ENCODE data around the gene SOX6. TPM values are rescaled to one million over a fixed set of nuclear protein-coding genes. Genes with fewer than 3 reads are reported as not detected.
"Not testable (repeated sequence)": the region's sequence is repeated elsewhere in the genome, so short reads cannot be mapped to it uniquely, and the experiment has no call there.

SOX6 gene
- total RNA-seq, 1 donor from 2014 or later = 16.9 TPM

DNA sequence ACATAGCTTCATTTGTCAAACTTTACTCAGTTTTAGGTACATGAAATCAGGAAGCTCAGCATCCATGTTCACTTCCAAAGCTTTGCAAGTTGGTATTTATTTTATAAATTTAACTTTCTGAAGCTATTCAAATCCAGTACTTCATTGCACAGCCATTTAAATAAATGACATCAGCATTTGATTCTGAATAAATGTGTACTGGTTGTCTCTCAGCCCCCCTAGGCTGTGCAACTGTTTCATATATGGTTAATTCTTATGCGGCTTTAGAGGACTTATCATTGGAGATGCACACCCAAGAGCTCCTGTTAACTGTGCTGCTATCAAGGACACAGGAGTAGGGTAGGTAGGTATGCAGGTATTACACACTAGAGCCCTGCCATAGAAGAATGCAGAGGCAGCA lies 325.1 kb downstream of the SOX6 start:
- ATAC-seq (no peak), DNase-seq (no peak)
- intact Hi-C loops (cut with micrococcal nuclease) = no loop called here

DNA sequence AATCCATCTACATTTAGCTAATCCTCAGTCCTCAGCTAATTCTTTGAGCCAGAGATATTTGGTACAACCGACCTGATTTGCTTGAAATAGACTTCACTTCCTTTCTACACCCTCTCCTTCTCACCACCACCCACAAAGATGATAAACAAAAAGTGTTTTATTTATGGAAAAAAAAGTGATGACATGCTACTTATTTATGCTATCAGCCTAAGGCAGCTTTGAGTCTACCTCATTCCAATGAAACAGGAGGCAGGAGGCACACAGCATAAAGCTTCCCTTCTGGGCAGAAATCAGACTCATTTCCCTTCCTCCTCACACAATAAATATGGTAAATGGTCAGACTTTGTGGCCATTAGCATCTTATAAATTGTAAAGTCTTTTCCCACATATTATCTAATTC lies 325.7 kb downstream of the SOX6 start:
- DNase-seq (no peak), ATAC-seq (no peak)
- intact Hi-C loops (cut with micrococcal nuclease) = no loop called here

DNA sequence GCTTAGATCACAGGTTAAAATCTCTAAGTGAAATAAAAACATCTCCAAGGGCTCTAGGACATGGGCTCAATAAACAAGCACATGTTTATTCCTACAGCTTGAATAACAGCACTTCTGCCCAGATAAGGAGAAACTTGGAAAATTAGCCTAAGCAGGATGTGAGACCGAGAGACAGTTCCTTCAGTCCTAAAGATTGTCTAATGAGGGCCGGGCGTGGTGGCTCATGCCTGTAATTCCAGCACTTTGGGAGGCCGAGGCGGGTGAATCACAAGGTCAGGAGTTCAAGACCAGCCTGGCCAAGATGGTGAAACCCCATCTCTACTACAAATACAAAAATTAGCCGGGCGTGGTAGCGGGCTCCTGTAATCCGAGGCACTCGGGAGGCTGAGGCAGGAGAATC lies 327.2 kb downstream of the SOX6 start:
- intact Hi-C loops (cut with micrococcal nuclease); ATAC-seq; DNase-seq: not testable (repeated sequence)

DNA sequence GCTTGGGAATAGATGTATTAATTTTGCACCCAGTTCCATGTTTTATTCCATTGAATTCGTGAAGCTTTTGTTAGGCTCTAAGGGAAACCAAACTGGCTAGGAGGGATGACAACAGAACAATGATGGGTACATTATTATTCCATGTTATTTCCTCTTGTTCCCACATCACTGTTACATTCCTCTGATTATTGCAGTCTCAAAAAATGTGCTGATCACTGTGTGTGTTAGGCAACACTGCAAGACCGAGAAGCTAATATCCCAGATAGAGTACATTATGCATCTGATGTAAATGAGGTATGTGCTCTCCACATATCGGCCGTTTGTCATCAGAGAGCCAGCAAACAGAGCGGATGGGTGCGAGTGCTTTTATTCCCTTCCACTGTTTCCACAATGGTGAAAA lies 327.9 kb downstream of the SOX6 start:
- intact Hi-C loops (cut with micrococcal nuclease) = no loop called here
- DNase-seq (no peak), ATAC-seq (no peak)

DNA sequence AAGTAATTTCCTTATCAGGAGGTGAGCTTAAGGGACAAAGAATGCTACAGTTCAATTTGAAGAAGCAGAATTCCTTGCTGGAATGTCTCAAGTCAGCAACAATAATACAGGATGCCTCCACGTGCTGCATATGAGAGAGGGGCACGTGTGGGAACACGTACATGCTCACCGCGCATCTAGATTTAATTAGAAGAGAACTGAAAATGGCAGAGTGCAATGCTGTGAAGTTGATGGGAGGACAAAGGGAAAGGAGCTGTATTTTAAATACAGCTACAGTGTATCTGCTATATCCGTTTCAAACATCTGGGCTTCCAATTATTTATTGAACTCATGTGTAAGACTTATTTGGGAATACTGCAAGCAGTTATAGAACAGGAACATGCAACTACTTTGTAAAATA lies 328.7 kb downstream of the SOX6 start:
- intact Hi-C loops (cut with micrococcal nuclease) = no loop called here
- ATAC-seq (no peak), DNase-seq (no peak)

DNA sequence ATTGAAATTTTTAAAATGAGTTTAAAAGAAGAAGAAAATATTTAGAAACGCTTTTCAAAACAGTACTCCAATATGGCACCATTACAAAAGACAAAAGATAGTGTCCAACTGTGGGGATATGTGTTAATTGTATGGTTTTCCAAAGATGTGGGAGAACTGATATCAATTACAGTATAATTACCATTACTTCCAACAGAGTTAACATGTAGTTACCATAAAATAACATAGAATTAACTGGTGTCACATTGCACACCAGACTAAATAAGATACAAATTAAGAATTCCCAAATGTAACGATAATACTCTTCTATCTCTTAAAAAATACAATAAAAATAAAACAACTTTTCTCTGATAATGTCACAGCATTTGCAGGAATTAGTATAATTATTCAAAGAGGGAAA lies 329.5 kb downstream of the SOX6 start:
- intact Hi-C loops (cut with micrococcal nuclease) = no loop called here
- no peak for ATAC-seq
- no peak for DNase-seq

DNA sequence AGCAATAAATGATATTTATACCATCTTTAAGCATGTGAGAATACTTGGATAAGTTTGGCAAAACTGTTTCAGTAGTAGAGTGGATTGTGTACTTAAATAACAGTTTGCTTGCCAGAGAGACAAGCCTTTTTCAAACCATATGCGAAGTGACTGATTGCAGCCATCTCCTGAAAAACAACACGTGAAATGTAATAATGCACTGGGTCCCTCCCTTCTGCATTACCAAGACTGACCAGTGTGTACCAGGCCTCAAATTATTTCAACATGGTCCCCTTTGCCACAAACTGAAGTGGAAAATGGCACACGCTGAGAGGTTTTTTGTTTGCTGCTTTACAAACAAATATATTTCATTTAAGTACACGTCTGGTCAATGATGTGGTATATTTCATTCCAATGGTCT lies 337.4 kb downstream of the SOX6 start:
- intact Hi-C loops (cut with micrococcal nuclease) = no loop called here
- DNase-seq = no peak
- ATAC-seq = no peak

DNA sequence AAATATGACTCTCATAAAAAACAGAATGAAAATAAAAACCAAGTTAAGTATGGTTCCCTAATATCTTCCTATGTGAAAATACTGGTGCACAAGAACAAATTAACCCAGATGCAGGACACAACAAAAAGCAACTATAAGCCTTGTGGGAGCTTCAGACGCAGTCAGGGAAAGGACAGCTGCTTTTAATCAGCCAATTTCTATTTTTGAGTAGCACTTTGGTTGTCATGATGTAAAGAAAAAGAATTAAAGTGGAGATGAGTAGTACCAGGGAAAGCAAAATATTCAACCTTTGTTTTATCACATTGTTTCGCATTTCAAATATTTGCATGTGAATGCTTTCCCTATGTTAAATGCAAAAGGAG lies 339.9 kb downstream of the SOX6 start:
- DNase-seq (no peak), ATAC-seq (no peak)
- intact Hi-C loops (cut with micrococcal nuclease) = no loop called here

DNA sequence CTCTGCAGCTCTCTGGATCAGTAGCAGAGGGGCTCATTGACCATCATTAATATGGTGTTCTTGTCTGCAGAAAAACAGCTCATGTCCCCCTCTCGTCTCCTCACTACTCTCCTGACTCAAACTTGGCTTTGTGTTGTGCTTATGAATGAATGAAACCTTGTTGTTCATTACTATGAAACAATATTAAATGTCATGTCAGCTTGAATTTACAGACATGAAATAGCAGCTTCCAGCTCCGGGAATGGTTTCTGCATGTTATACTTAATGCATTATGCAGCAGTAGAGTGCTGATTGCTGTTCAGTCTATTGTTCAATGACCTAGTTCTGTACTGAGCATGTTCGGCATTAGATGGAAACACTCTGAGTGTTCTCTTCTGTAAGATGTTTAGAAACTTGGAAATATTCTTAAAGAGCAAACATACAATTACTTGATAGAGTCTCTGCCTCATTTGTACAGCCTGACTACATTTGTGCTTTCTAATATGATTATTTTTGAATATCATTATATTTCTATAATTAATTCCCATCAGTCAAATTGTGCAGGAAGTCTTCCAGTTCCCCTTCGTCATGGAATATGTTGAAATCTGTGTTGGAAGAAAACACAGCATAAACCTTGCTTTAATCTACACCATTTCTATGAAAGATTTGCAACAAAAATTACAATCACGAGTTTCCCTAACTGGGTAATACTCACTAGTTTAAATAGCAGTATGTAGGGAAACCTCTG lies 340.4 kb downstream of the SOX6 start:
- DNase-seq (no peak), ATAC-seq (no peak)

DNA sequence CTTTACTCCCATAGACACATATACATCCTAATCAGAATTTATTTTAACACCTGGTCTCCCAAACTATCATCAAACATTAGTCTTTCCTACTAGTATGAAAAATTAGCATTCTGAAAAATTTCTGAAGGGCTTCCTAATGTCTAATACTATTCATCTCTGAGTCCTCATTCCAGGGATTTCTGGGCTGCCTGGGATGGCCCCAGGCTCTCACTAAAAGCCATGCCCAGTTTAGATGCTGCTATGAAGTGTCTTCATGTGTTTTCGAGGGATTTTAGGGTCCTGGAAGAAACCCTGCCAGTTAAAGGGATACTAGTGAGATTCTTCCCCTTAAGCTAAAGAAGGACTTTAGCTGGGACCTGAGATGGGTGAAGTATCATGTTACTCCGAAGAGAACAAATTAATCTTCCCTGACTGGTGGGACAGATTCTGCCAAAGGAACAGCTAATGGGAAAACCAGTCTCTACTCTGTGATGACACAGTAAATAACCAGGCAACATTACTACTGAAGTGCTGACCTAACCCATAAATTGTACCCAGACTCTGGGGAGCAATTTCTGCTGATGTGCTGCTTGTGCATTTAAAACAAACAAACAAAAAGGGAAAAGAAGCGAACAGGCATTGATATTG lies 342.6 kb downstream of the SOX6 start:
- no peak for DNase-seq
- intact Hi-C loops (cut with micrococcal nuclease) = no loop called here
- ATAC-seq = no peak

More for the DNA sequence above, 340.4 kb downstream of the SOX6 start:
- intact Hi-C loops (cut with micrococcal nuclease) = no loop called here

DNA sequence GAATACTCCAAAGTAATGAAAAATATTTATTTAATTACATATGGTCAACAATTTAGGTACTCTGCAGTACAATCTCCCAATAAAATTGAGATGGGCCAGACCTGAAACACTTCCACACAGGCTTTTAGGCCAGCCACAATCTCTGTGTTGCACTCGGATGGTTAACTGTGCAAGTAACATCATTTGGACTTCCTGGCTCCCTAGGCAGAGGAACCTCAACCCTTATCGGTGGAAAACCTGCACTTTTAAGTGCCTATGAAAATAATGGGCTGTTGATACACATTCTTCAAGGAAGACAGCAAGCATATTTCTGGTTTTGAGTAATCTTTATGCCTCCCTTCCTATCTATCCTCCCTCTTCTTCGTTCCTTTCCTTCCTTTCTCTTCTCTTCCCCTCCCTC lies 343.1 kb downstream of the SOX6 start:
- no peak for ATAC-seq
- intact Hi-C loops (cut with micrococcal nuclease) = no loop called here

DNA sequence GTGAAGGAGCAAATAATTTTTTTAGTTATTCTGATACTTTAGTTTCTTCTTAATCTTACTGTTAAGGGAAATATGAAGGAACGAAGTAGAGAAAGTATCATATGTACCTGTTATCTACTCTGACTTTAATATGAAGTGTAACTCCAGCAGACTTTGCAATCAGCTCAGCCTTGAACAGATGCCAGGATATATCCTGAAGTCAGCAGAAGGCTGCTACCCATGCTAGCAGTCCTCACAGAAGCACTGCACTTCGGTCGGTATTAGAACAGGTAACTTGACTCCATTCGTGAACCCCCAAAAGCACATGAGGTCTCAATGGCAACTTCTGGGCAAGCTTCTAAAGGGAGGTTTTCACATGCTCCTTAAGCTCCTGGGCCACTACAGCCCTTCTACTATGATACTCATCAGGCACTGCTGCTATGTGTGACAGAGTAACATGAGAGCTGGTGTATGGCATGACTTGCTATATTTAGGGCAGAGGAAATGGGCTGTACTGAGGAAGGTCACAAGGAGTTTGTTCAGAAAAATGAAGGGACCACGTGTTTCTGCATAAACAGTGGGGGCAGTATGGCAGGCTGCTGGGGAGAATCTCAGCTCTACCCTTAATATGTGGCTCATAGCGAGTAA lies 344.1 kb downstream of the SOX6 start:
- intact Hi-C loops (cut with micrococcal nuclease) = no loop called here
- peak; percentile 52 for ATAC-seq

More for the DNA sequence above, 343.1 kb downstream of the SOX6 start:
- DNase-seq = no peak

DNA sequence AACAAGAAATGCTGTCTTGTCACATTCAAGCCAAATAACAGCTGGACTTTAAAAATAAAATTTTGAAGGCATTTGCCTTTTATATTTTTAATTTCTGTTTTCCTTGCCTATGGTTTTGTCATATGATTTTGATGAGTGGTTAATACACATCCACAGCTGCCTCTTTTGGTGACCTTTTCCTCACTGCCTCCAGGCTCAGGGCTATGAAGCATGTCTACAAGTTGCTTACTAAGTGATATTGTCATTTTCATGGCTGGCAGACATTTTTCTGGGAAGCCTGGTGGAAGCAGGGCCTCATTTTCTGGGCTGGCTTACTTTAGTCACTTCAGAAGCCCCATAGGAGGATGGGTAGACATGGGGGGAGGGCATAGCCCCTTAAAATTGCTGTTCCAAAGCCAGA lies 344.9 kb downstream of the SOX6 start:
- no peak for ATAC-seq
- DNase-seq = no peak
- intact Hi-C loops (cut with micrococcal nuclease) = no loop called here

More for the DNA sequence above, 344.1 kb downstream of the SOX6 start:
- DNase-seq = no peak

DNA sequence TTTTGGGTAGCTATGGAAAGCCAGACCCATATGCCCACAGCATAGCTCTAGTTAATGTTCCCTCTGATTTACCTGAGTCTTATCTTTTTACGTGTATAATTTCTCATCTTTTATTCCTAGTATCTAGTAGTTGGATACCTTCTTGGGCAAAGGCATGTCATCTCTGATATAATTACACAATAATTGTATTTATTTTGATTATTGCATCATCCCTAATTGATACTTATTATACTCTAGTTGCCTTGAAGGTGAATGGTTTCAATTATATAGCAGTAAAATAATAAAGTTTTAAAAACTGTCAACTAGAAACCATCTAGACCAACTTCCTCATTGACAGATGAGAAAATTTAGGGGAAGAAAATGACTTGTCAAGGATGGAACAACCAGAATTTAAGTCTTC lies 347.3 kb downstream of the SOX6 start:
- DNase-seq (no peak), ATAC-seq (no peak)
- intact Hi-C loops (cut with micrococcal nuclease) = no loop called here

DNA sequence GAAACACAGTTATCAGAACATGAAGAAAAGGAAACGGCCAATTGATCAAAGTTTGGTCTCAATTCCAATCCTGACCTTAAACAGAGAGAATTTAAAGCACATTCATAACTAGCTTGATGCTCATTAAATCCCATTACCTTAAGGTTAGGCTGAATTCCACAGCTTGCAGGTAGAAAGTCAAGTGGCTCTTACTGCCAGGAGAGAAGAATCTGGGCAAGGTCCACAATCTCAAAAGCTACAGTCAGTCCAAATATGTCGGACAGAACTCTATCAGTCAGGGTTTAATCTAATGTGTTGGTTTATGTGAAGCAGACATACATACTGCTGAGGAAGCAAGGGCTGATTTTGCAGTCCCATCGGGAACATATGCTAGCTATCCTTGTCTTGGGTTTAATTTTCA lies 348.8 kb downstream of the SOX6 start:
- no peak for ATAC-seq
- intact Hi-C loops (cut with micrococcal nuclease) = no loop called here
- DNase-seq = no peak

DNA sequence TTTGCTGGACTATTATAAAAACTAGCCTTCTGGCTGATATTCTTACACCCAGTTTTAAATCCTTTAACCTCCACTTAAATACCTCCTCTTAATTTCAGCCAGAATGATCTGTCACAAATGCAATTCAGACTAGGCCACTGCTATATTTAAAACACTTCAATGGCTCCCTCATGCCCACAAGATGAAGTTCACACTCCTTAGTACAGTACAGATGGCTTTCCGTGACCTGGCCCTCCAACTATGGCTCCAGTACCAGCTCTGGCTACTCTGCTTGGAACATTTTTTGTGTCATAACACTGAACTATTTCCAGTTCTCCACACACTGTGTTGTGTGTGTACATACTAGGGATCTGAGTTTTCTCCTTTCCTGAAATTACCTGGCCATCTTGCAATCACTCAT lies 353.4 kb downstream of the SOX6 start:
- intact Hi-C loops (cut with micrococcal nuclease) = no loop called here
- ATAC-seq (peak; percentile 92), DNase-seq (no peak)

DNA sequence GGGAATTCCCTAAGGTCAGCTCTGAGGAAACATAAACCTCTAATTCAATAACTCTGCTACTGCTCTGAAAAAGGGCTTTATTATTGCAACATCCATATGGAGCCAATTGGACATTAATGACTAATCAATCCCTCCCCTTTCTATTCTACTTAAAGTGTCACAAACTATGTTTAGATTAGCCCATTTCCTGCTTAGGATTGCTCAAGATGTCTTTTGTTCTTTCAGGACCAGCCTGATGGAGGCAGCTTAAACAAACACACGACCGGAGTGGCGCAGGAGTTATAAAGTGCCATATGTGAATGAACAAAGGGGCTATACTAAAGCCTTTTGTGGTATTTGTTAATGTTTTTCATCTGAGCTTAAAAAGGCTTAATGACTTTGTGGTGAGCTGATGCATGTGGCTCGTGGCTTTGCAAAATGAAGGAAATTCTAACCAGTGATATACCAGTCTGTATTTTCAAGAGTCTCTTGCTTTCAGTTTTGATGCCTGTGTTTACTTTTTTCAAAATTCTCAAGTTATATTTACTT lies 354.4 kb downstream of the SOX6 start:
- intact Hi-C loops (cut with micrococcal nuclease) = no loop called here
- ATAC-seq = peak; percentile 30
- no peak for DNase-seq

DNA sequence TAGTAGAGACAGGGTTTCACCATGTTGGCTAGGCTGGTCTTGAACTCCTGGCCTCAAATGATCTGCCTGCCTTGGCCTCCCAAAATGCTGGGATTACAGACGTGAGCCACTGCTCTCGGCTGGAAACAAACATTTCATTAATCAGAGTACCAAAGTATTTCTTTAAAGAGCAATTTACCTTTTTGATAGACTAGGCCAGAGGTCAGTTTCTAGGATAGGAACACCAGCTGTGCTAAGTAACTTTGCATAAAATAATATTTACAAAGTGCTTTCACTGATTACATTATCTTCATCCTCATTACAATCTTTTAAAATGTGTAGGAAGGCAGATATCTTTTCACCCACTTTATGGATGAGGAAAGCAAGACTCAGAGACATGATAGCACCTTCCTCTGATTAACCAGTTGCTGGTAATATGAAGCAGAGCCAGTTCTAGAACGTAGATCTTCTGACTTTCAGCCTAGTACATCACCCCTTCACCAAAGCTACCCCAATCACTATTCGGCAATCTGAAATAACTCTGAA lies 355.2 kb downstream of the SOX6 start:
- ATAC-seq (no peak), DNase-seq (no peak)
- intact Hi-C loops (cut with micrococcal nuclease) = no loop called here

DNA sequence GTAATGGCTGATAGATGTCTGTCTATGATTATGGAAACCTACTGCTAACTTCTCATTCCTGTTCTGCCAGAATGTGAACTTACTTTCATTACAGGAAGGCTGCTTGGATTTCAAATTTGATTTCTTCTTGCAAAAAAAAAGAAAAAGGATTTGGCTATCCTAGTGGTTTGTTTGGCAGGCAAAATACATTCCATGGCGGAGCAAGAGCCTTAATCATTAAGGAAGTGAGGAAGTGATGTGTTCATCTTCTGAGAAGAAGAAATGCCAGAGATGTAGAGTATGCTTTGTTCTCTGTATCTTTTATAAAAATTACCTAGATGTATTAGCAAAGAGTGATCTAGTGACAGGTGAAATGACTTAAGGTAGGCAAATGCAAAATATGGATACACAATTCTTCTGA lies 356.3 kb downstream of the SOX6 start:
- ATAC-seq (peak; percentile 38), DNase-seq (no peak)
- intact Hi-C loops (cut with micrococcal nuclease) = no loop called here

DNA sequence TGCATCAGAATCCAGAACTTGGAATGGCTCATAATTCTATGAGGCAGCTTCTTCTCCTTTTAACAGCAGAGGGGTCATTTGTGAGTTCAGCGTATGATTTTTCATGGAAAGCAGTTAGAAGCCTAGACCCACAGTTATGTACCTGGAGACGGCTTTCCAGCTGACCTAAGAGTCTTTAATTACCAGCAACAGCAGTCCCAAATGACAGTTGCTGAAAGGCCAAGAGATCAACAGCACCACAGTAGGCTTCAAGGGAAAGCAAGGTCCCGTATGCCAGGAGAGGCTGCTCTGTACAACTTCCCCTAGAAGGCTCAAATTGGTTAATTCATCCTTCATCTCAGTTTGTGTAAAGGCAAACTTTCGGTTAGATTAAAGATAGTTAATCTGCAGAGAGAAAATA lies 363.0 kb downstream of the SOX6 start:
- ATAC-seq (no peak), DNase-seq (no peak)
- intact Hi-C loops (cut with micrococcal nuclease) = no loop called here
